K562 (cell line): ENCODE measurements around the gene STX2. TPM values are rescaled to one million over a fixed set of nuclear protein-coding genes. Genes with fewer than 3 reads are reported as not detected.

Experiments used
- DMBX1 ChIP-seq: fragments of 250-450 bp; sonication (Bioruptor Pico); IDR thresholded peaks from 2 replicates; pipeline ENCODE4 v1.8.0; 2022; ENCODE audit warnings: inconsistent platforms, mild to moderate bottlenecking, moderate library complexity, borderline replicate concordance
- E2F5 ChIP-seq: sonication (generic); formaldehyde crosslinking; IDR thresholded peaks from 2 replicates; pipeline ENCODE4 v1.8.0; 2022; ENCODE audit warnings: mild to moderate bottlenecking, missing genetic modification reagents
- FOXJ3 ChIP-seq: sonication (generic); formaldehyde crosslinking; IDR thresholded peaks from 2 replicates; pipeline ENCODE4 v1.4.0; 2020; ENCODE audit warnings: mild to moderate bottlenecking, missing genetic modification reagents
- GATAD2A ChIP-seq: fragments of 450-650 bp; IDR thresholded peaks from 2 replicates; pipeline ENCODE4 v1.6.1; 2017
- POLR2H ChIP-seq: IDR thresholded peaks from 2 replicates; pipeline ENCODE4 v1.6.1; 2016; ENCODE audit warnings: missing genetic modification characterization, low read depth, mild to moderate bottlenecking, control low read depth, missing compliant biosample characterization, moderate library complexity
- PTBP1 ChIP-seq: fragments of 200-400 bp; formaldehyde crosslinking; IDR thresholded peaks from 2 replicates; pipeline ENCODE4 v1.6.1; 2017; ENCODE audit warnings: low read depth, low read length
- SREBF2 ChIP-seq: sonication (generic); formaldehyde crosslinking; IDR thresholded peaks from 2 replicates; pipeline ENCODE4 v1.4.0; 2020; ENCODE audit warnings: mild to moderate bottlenecking, missing genetic modification reagents
- SRF ChIP-seq, 2 experiments: fragments of 250-450, 450-650 bp in 1 of 2; sonication (Bioruptor Pico) in 1 of 2; sonication (generic) in 1 of 2; formaldehyde crosslinking; IDR thresholded peaks; 2 replicates each; pipeline versions ENCODE4 v1.5.0 to v1.5.1; 2020 to 2022; ENCODE audit warnings: mild to moderate bottlenecking in 1 of 2, missing genetic modification reagents in 1 of 2
- SRSF3 ChIP-seq: fragments of 200-400 bp; formaldehyde crosslinking; IDR thresholded peaks from 2 replicates; pipeline ENCODE4 v1.6.1; 2016; ENCODE audit warnings: mild to moderate bottlenecking, low read length, moderate library complexity; ENCODE audit not compliant: insufficient read depth
- TCF7L2 ChIP-seq: fragments of 150-350 bp; IDR thresholded peaks from 2 replicates; pipeline ENCODE4 v1.6.1; 2016; ENCODE audit warnings: low read depth, mild to moderate bottlenecking, low read length, moderate library complexity
- ZNF77 ChIP-seq: fragments of 250-450 bp; sonication (Bioruptor Pico); IDR thresholded peaks from 2 replicates; pipeline ENCODE4 v1.5.0; 2020
- polyA plus RNA-seq, 8 experiments: library from polyadenylated mRNA; depleted of rRNA in 4 of 8; stranded (reverse) in 5 of 8; unstranded in 3 of 8; fragments of >200 nt; fragmentation: Nextera tagmentation in 2 of 8; fragmentation: Illumina TruSeq in 1 of 8; extraction: Ambion mirVana in 2 of 8; extraction: Trizol in 1 of 8; gene quantifications; 2 replicates each; pipeline versions ENCODE4 v1.2.1 to v1.2.3, GENCODE V29; 2011 to 2014; ENCODE audit warnings: inconsistent platforms in 1 of 8, missing spikeins in 1 of 8
- total RNA-seq, 7 experiments: library from RNA; depleted of rRNA in 6 of 7; stranded (reverse); fragments of >200 nt in 6 of 7; fragmentation: Illumina TruSeq in 2 of 7; extraction: Trizol in 2 of 7; gene quantifications; 2 replicates each; pipeline versions ENCODE4 v1.2.1 to v1.2.3, GENCODE V29; 2011 to 2021; ENCODE audit warnings: low replicate concordance in 1 of 7
- TF ChIP-seq, protein P1 (sequence below): fragments of 450-650 bp; IDR thresholded peaks from 2 replicates; pipeline ENCODE4 v1.6.1; 2016; ENCODE audit warnings: mild to moderate bottlenecking, moderate library complexity
- TF ChIP-seq, protein P2 (sequence below): fragments of 250-450 bp; sonication (Bioruptor Pico); IDR thresholded peaks from 2 replicates; pipeline ENCODE4 v1.8.0; 2022; ENCODE audit warnings: inconsistent platforms

STX2 gene
- total and polyA plus RNA-seq, 9 of the 15 experiments (the other 6 are each of a cell fraction or from before 2014, with no cell fraction given), result 22.2 to 54.6 (median 30.8) TPM

DNA sequence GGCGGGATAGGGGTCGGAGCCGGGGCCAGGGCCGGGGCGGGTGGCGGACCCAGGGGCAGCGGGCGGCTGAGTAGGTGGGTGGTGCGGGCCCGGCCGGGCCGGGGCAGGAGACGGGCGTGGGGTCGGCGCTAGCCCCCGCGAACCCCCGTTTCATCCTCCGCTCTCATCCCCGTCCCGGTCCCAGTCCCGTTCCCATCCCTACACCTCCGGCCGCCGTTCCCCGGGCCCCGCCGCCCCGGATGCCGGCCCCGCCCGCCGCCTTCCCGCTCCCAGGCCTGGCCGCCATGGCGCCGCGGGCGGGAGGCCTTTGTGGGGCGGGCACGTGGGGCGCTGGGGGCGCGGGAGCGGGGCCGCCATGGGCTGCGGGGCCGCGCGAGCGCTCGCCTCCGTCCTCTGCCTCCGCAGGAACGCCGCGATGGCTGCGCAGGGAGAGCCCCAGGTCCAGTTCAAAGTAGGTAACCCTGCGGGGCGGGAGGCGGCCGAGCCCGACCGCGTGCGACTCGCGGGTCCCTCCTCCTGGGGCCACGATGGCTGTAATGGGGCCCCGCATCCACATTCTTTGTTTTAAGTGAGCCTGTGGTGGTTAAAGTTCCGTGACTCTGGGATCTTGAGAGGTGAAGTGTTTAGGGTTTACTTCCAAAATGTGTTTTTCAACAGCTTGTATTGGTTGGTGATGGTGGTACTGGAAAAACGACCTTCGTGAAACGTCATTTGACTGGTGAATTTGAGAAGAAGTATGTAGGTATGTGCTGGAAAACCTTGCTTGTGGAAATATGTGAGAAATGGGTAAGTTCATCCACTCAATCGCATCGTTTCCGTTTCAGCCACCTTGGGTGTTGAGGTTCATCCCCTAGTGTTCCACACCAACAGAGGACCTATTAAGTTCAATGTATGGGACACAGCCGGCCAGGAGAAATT lies 33.4 kb upstream of the STX2 start (continued):
- TF ChIP-seq, protein P1, sequence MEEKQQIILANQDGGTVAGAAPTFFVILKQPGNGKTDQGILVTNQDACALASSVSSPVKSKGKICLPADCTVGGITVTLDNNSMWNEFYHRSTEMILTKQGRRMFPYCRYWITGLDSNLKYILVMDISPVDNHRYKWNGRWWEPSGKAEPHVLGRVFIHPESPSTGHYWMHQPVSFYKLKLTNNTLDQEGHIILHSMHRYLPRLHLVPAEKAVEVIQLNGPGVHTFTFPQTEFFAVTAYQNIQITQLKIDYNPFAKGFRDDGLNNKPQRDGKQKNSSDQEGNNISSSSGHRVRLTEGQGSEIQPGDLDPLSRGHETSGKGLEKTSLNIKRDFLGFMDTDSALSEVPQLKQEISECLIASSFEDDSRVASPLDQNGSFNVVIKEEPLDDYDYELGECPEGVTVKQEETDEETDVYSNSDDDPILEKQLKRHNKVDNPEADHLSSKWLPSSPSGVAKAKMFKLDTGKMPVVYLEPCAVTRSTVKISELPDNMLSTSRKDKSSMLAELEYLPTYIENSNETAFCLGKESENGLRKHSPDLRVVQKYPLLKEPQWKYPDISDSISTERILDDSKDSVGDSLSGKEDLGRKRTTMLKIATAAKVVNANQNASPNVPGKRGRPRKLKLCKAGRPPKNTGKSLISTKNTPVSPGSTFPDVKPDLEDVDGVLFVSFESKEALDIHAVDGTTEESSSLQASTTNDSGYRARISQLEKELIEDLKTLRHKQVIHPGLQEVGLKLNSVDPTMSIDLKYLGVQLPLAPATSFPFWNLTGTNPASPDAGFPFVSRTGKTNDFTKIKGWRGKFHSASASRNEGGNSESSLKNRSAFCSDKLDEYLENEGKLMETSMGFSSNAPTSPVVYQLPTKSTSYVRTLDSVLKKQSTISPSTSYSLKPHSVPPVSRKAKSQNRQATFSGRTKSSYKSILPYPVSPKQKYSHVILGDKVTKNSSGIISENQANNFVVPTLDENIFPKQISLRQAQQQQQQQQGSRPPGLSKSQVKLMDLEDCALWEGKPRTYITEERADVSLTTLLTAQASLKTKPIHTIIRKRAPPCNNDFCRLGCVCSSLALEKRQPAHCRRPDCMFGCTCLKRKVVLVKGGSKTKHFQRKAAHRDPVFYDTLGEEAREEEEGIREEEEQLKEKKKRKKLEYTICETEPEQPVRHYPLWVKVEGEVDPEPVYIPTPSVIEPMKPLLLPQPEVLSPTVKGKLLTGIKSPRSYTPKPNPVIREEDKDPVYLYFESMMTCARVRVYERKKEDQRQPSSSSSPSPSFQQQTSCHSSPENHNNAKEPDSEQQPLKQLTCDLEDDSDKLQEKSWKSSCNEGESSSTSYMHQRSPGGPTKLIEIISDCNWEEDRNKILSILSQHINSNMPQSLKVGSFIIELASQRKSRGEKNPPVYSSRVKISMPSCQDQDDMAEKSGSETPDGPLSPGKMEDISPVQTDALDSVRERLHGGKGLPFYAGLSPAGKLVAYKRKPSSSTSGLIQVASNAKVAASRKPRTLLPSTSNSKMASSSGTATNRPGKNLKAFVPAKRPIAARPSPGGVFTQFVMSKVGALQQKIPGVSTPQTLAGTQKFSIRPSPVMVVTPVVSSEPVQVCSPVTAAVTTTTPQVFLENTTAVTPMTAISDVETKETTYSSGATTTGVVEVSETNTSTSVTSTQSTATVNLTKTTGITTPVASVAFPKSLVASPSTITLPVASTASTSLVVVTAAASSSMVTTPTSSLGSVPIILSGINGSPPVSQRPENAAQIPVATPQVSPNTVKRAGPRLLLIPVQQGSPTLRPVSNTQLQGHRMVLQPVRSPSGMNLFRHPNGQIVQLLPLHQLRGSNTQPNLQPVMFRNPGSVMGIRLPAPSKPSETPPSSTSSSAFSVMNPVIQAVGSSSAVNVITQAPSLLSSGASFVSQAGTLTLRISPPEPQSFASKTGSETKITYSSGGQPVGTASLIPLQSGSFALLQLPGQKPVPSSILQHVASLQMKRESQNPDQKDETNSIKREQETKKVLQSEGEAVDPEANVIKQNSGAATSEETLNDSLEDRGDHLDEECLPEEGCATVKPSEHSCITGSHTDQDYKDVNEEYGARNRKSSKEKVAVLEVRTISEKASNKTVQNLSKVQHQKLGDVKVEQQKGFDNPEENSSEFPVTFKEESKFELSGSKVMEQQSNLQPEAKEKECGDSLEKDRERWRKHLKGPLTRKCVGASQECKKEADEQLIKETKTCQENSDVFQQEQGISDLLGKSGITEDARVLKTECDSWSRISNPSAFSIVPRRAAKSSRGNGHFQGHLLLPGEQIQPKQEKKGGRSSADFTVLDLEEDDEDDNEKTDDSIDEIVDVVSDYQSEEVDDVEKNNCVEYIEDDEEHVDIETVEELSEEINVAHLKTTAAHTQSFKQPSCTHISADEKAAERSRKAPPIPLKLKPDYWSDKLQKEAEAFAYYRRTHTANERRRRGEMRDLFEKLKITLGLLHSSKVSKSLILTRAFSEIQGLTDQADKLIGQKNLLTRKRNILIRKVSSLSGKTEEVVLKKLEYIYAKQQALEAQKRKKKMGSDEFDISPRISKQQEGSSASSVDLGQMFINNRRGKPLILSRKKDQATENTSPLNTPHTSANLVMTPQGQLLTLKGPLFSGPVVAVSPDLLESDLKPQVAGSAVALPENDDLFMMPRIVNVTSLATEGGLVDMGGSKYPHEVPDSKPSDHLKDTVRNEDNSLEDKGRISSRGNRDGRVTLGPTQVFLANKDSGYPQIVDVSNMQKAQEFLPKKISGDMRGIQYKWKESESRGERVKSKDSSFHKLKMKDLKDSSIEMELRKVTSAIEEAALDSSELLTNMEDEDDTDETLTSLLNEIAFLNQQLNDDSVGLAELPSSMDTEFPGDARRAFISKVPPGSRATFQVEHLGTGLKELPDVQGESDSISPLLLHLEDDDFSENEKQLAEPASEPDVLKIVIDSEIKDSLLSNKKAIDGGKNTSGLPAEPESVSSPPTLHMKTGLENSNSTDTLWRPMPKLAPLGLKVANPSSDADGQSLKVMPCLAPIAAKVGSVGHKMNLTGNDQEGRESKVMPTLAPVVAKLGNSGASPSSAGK, result peak; percentile 65
- TF ChIP-seq, protein P2, sequence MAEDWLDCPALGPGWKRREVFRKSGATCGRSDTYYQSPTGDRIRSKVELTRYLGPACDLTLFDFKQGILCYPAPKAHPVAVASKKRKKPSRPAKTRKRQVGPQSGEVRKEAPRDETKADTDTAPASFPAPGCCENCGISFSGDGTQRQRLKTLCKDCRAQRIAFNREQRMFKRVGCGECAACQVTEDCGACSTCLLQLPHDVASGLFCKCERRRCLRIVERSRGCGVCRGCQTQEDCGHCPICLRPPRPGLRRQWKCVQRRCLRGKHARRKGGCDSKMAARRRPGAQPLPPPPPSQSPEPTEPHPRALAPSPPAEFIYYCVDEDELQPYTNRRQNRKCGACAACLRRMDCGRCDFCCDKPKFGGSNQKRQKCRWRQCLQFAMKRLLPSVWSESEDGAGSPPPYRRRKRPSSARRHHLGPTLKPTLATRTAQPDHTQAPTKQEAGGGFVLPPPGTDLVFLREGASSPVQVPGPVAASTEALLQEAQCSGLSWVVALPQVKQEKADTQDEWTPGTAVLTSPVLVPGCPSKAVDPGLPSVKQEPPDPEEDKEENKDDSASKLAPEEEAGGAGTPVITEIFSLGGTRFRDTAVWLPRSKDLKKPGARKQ (CRISPR knock-in tag), result no peak
- TF ChIP-seq FOXJ3 (no peak), PTBP1 (no peak), SRF (CRISPR knock-in tag; IDR thresholded peaks at IDR 0.05) (no peak), SRSF3 (no peak), POLR2H (no peak), GATAD2A (no peak), E2F5 (CRISPR knock-in tag) (no peak), ZNF77 (CRISPR knock-in tag) (no peak), SREBF2 (CRISPR knock-in tag) (no peak), DMBX1 (CRISPR knock-in tag) (peak; percentile 27; the same call in 1 of the 2 replicates), TCF7L2 (no peak)
